NCI-H128 (cell line): Measurements from ENCODE around the gene CHM.
"Not testable (repeated sequence)": the region's sequence is repeated elsewhere in the genome, so short reads cannot be mapped to it uniquely, and the experiment has no call there.

Experiments used
- DNase-seq: peaks from one replicate; lab custom pipeline; 2025; ENCODE audit not compliant: unreplicated experiment; lab: John Stamatoyannopoulos, UW

CHM gene

DNA sequence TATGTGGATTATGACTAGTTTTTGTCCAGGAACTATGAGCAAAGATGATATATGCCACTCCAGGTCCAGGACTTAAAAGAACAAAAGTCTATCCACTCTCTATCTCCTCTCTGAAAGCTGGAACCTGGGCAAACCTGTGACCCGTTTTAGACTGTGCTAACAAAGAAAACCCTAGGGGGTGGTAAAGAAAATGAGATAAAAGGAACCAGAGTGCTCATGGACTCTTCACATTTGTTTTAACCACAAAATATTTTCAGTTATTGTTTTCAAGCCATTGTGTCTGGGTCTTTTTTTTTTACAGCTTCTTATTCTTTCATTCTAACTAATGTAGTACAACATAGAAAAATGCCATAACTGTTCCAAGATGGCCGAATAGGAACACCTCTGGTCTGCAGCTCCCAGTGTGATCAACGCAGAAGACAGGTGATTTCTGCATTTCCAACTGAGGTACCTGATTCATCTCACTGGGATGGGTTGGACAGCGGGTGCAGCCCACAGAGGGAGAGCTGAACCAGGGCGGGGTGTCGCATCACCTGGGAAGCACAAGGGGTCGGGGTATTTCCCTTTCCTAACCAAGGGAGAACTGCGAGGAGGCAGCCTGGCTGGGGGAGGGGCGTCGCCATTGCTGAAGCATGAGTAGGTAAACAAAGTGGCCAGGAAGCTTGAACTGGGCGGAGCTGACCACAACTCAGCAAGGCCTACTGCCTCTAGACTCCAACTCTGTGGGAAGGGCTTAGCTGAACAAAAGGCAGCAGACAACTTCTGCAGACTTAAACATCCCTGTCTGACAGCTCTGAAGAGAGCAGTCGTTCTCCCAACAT is 45.1 kb downstream of the CHM start:
- no peak for DNase-seq

DNA sequence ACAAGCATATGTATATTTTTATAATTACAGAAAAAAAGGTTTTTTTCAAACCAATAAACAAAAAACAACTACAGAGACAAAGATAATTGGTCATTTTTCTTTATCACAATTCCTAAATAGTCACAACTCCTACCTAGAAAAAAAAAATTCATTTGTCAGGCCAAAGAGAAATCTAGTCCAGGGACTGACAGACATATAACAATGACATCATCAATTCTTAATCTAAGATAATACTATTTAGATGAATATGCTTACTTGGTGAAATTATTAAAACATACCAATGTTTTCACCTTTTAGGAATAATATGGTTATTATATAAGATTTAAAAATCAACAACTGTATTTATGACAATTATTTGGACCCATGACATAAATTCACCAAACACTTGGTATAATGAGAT is 48.4 kb downstream of the CHM start:
- no peak for DNase-seq

DNA sequence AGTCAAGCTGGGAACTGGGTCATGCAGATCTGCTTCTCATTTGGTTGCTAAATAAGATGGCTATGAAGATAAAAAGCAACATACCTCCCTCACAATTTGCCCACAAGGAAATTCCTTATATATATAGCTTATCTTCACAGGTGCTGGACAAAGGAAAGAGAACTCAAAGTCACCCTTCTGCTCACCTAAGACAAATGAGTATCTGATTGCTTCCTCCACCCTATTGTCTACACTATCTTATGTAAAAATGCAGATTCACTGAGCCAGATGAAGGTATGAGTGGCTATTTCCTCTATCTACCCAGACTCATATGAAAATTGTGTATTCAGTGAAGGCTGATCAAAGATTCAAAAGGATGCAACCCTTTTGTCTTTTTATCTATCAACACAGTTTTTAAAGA is 50.8 kb downstream of the CHM start:
- no peak for DNase-seq

DNA sequence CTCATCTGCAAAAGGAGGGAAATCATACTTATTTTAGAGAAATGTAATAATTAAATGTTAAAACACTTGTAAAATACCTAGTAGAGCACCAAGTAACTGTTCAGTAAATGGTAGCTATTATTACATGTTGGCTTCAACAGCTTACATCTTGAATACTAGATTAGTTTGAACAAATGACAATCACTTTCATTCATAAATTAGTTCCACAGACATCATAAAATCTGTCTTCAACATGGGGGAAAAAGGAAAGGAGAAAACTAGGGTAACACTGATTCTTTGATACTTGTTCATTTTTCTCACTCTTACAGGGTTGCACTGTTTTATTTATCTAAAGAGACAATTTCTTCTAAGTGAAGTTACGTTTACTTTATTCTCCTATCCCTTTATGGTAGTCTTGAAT is 51.7 kb downstream of the CHM start:
- DNase-seq, result no peak

DNA sequence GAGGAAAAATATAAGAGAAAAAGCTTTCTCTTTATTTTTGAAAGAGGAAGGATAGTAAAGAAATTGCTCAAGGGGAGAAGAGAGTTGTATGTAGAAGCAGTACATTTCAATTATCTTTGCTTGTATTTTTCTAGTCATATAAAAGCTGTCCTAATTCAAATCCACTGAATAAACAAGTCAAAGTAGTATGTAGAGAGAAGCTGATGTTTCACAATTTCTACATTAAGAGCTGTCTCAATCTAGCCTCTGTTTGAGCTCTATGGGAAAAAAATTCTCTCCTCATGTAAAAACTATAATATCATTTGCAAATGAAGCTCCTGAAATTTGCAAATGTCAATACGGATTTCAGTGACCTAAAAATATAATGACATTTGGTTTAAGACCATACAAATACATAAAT is 52.6 kb downstream of the CHM start:
- no peak for DNase-seq

DNA sequence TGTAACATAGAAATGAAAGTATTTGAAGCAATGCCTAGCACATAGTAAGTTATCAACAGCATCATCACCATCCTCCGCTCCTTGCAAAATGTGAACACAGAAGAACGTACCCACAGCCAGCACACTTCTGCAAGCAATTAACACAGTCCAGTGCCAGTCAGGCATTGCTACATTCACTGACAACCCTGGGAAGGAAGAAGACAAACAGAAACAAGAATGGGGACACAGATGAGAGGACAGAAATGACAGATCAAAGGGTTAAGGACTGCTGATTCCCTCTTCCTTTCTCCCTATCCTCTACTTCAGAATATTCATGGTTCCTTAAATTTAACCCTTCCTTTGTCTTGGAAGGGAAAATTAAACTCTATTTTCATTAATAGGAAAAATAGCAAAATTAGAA is 53.1 kb downstream of the CHM start:
- DNase-seq, result no peak

DNA sequence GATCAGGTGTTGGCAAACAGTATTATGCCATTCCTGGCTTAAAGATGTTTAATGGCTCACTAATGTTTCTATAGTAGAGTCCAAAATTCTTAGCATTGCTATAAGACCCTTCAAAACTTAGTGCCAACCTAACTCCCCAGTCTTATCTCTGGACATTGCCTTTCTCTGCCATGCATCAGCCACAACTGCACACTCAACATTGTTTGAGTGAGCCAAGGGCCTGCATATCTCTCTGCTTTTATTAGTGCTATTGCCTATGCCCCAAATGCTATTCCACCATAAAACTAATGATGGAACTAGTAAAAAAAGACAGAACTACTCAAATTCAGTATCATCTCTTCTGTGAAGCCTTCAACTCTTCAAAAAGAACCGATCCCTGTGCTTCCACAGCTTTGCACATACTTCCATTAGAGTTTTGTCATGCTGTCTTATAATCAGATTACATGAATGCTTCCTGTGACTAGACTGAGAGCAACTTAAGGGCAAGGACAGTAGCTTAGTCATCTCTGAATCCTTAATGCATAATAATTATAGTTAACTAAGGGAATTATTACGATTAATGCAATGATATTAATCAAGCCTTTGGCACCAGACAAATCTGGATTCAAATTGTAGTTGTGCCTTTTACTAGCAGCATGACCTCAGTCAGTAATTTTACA is 53.7 kb downstream of the CHM start:
- DNase-seq, result no peak

DNA sequence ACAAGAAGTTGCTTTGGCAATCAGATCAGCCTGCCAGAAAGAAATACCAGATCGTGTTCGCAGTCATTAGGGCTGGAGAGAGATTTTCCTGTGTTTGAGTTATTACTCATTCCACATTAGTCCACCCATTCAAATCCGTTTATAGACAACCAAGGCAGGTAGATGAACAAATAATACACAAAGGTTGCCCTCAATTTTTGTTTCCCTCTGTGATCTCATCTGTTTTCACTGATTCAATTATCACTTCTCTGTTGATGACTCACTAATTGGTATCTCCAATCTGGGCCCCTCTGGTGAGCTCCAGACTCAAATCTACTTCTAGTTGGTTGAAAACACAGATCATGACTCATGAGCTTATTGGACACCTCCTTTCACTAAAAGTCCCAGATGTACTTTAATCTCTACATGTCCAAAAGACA is 54.5 kb downstream of the CHM start:
- no peak for DNase-seq

DNA sequence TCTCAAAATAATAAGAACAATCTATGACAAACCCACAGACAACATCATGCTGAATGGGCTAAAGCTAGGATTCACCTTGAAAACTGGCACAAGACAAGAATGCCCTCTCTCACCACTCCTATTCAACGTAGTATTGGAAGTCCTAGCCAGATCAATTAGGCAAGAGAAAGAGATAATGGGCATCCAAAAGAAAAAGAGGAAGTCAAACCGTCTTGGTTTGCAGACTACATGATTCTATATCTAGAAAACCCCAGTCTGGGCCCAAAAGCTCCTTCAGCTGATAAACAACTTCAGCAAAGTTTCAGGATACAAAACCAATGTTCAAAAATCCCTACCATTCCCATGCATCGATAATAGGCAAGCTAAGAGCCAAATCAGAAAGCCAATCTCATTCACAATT is 59.0 kb downstream of the CHM start:
- no peak for DNase-seq

DNA sequence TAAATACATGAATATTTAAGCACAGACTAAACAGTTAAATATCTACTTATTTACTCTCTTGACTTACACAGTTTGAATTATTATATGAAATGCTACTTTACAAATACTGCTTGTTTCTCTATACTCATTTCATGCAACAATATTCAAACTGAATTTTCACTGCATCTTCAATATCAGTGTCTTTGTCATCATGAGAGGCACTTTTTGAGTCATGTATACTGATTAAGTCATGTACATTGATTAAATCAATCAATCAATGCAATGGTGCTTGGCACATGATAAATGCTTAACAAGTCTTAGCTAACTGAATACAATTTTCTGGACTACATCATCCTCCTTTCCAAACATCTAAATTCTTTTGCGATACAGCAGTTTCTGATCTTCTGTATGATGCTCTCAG is 67.1 kb downstream of the CHM start:
- DNase-seq, result no peak

DNA sequence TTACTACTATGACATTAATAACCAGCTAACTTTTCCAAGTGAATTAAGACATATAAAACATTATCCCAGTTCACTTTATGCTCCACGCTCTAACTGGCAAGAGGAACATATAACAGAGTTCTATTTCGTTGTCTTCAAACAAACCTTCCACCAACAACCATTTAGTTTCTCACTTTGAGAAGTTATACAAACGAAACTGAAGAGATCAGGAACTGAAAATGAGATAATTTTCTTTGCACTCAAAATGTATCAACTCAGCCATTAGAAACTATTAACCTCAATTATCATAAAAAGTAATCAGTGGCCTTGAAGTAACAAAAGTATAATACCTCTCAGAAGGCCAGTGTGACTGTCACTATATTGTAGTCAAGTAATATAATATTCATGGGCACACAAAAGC is 70.1 kb downstream of the CHM start:
- no peak for DNase-seq

DNA sequence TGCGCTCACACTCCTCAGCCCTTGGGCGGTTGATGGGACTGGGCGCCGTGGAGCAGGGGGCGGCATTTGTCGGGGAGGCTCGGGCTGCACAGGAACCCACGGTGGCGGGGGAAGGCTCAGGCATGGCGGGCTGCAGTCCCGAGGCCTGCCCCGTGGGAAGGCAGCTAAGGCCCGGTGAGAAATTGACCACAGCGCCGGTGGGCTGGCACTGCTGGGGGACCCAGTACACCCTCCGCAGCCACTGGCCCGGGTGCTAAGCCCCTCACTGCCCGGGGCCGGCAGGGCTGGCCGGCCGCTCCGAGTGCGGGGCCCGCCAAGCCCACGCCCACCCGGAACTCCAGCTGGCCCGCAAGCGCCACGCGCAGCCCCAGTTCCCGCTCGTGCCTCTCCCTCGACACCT is 75.0 kb downstream of the CHM start:
- DNase-seq, result not testable (repeated sequence)

DNA sequence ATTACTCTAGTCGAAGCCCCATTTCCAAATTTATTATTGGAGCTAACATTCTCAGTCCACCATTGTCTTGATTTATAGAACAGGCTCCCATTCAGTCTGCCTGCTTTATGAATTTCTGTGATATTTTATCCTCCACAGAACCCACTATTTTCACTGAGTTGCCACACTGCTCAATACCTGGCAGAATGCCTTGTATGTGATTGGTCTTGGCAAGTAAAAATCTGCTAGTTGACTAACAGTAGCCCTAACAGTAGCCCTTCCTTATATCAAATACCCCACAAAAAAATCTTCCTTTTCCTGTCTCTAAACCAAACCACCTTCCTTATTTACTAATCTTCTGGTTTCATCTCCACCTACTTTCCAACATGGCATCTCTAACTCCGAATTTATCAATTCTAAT is 82.6 kb downstream of the CHM start:
- DNase-seq, result no peak

DNA sequence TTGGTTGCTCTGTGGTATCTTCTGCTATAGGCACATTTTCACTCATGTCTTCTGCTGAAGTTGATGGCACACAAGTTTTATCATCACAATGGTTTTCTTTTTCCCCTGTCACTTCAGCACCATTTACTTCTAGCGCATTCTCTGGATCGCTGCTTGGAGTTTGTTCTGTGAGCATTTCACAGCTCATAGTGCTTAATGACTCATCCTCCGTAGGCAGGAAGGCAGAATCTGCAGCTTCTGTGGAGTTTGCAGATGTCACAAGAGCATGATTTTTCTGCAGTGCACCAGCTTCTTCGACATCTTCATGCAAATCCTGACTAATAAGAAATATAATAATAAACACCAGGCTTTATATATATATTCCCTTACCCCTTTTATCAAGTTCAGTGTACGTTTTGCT is 83.6 kb downstream of the CHM start:
- DNase-seq, result no peak

DNA sequence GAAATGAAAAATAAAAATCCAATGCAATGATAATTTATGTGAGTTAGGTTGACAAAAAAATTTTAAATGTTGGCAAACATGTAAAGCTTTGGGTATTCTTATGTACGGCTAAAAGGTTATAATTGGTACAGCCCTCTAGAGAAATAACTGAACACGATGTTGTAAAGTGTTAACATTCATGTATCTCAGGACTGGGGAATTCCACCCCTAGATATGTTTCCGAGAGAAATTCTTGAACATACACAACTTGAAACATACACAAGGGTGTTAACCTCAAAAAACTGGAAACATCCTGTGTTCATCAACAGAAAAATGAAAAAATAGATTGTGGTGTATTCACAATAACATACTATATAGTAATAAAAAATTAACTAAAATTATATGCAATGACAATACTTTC is 91.8 kb downstream of the CHM start:
- no peak for DNase-seq

DNA sequence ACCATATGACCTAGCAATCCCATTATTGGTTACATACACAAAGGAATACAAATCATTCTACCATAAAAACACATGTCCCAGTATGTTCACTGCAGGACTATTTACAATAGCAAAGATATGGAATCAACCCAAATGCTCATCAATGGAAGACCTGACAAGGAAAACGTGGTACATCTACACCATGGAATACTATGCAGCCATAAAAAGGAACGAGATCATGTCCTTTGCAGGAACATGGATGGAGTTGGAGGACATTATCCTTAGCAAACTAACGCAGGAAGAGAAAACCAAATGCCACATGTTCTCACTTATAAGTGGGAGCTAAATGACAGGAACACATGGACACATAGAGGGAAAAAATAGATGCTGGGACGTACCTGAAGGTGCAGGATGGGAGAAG is 102.6 kb downstream of the CHM start:
- not testable (repeated sequence) for DNase-seq

DNA sequence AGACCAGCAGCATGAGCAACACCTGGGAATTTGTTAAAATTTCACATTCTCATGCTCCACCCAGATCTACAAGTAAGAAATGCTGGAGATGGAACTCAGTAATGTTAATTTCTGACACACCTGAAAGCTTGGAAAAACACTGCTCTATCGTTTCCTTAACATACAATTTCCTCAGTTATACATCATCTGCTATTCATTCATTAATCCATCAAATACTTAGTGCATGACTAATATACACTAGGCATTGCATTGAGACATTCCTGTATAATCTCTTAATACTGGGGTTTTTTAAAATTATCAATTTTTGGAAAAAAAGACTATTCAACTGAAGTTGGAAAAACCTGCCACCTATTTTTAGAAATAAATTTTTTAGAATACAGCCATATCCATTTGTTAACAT is 106.1 kb downstream of the CHM start:
- DNase-seq, result no peak

DNA sequence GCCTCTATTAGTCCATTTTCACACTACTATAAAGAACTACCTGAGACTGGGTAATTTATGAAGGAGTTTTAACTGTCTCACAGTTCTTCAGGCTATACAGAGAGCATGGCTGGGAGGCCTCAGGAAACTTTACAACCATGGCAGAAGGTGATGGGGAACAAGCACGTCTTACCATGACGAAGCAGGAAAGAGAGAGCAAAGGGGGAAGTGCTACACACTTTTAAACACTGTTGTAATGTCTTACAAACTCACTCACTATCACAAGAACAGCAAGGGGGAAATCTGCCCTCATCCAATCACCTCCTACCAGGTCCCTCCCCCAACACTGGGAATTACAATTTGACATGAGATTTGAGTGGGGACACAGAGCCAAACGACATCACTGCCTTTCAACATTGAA is 107.4 kb downstream of the CHM start:
- DNase-seq, result not testable (repeated sequence)

DNA sequence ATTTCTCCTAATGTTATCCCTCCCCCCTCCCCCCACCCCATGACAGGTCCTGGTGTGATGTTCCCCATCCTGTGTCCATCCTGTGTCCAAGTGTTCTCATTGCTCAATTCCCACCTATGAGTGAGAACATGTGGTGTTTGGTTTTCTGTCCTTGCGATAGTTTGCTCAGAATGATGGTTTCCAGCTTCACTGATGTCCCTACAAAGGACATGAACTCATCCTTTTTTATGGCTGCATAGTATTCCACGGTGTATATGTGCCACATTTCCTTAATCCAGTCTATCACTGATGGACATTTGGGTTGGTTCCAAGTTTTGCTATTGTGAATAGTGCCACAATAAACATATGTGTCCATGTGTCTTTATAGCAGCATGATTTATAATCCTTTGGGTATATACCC is 113.0 kb downstream of the CHM start:
- DNase-seq, result not testable (repeated sequence)

DNA sequence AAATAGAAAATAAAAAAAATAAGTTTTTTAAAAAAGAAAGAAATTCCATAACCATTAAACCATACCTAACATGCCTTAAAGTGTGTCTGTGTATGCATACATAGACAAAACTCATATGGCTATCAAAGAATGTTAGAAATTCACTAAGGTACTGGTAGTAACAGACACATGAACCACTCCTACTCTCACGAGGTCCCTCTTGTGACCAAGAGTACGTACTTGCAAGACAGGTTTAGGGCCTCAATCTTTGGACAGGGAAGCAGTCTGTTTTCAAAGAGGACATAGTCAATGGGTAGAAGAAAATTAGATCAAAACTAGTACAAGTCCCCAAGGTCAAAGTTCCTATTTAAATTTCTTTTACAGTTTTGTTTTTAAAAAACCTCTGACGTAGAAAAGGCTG is 117.3 kb downstream of the CHM start:
- no peak for DNase-seq

DNA sequence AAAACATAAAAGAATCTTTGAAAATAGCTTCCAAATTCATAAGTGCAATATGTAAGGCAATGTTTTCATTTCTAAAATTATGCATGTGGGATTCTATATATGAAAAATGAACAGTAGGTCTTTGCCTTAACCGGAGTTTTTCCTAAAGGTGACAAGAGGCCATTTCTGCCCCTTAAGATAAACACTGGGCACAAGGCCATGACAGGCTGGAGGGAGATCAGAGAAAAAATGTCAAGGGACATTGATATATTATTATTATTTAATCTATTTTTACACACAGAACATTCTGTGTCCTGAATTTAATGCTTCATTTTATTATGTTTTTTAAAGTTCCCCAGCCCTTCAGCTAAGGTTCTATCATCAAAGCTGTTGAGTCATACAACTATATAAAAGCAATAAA is 118.8 kb downstream of the CHM start:
- DNase-seq, result no peak

DNA sequence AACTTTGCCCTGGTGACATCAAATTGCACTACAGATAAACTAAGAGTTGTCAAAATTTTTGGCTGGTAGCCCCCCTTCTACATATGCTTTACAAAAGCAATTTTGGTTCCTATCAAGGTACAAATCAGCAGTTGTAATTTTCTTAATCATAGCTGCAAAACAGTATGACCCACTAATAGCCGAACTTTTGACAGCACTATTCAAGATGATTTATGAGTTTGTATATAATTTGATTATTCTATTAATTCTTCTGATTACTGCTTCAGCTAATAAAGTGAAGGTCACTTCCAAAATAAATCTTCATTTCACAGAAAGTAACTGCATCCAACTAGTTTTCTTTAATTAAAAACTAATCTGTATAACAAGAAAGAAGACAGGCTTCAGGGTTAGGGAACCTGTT is 119.6 kb downstream of the CHM start:
- DNase-seq, result no peak

DNA sequence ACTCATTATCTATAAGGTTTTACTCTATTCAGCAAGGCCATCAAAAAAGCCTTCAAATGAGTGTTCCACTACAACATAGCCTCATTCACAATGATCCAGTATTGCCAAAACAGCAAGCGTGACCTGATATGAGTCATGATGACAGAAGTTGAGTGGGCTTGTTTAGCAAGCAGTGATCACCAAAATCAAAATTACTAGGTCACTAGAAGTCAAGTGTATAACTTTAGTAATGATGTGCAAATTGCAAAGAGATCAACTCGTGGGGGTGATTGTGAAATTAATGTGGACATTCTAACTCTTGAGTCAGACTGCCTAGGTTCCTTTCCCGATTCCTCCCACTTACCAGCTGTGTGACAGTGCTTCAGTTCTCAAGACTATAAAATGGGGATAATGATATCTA is 124.5 kb downstream of the CHM start:
- DNase-seq, result no peak
